22Rv1 (cell line): ENCODE results near the gene ACRBP.

Source experiments
- H3K27ac ChIP-seq: fragments of 450-650 bp; 2 replicates; pipeline ENCODE4 v1.5.1; 2017
- CTCF ChIP-seq: fragments of 450-650 bp; IDR thresholded peaks from 2 replicates; pipeline ENCODE4 v1.5.1; 2017; ENCODE audit warnings: mild to moderate bottlenecking
- ZFX ChIP-seq: fragments of 450-650 bp; IDR thresholded peaks from 2 replicates; pipeline ENCODE4 v1.6.1; 2017; ENCODE audit warnings: antibody characterized with exemption, borderline replicate concordance

Gene ACRBP

GRCh38 chr12:6639151-6639801, 8.0 kb downstream of the ACRBP start:
- no peak for TF ChIP-seq ZFX
- no peak for TF ChIP-seq CTCF
- no peak overlapping the region for H3K27ac ChIP-seq

- no peak overlapping the region for H3K27ac ChIP-seq
- TF ChIP-seq CTCF (no peak), ZFX (no peak)
Measured at GRCh38 chr12:6638305-6638704, 8.9 kb downstream of the ACRBP start.

- no peak within 1 kb of the TSS for H3K27ac ChIP-seq
- TF ChIP-seq ZFX, result no peak
- TF ChIP-seq CTCF, result no peak
Measured at GRCh38 chr12:6635856-6636531, 11.2 kb downstream of the ACRBP start, which contains the start of gene LPAR5. TSS of gene LPAR5 (minus strand) at chr12:6635959. CDS start at chr12:6621248, 14,711 bp downstream.

GRCh38 chr12:6635375-6635855, 11.8 kb downstream of the ACRBP start:
- no peak overlapping the region for H3K27ac ChIP-seq
- no peak for TF ChIP-seq ZFX
- TF ChIP-seq CTCF, result no peak

GRCh38 chr12:6632026-6632983, 14.9 kb downstream of the ACRBP start:
- H3K27ac ChIP-seq, result no peak overlapping the region
- TF ChIP-seq ZFX, result no peak
- no peak for TF ChIP-seq CTCF

GRCh38 chr12:6631549-6631961, 15.7 kb downstream of the ACRBP start:
- no peak for TF ChIP-seq CTCF
- no peak for TF ChIP-seq ZFX
- no peak overlapping the region for H3K27ac ChIP-seq
